Endothelial cell (in vitro differentiated cells): ENCODE data around the gene SFXN3. TPM values are rescaled to one million over a fixed set of nuclear protein-coding genes. Genes with fewer than 3 reads are reported as not detected.

Experiments used
- DNase-seq: peaks from one replicate; pipeline ENCODE4 v3.0.0; 2021; ENCODE audit warnings: low spot score
- H3K27ac Mint-ChIP-seq: one replicate; pipeline ENCODE4 v1.8.0; 2021; ENCODE audit warnings: mixed read lengths, inconsistent platforms; ENCODE audit not compliant: unreplicated experiment
- H3K27me3 Mint-ChIP-seq: one replicate; pipeline ENCODE4 v1.8.0; 2021; ENCODE audit warnings: mild to moderate bottlenecking, moderate library complexity, mixed read lengths, inconsistent platforms; ENCODE audit not compliant: unreplicated experiment
- H3K36me3 Mint-ChIP-seq: one replicate; pipeline ENCODE4 v1.8.0; 2021; ENCODE audit warnings: mild to moderate bottlenecking, low read depth, mixed read lengths, inconsistent platforms; ENCODE audit not compliant: unreplicated experiment
- H3K4me1 Mint-ChIP-seq: one replicate; pipeline ENCODE4 v1.8.0; 2021; ENCODE audit warnings: mild to moderate bottlenecking, mixed read lengths, inconsistent platforms; ENCODE audit not compliant: unreplicated experiment
- H3K4me3 Mint-ChIP-seq: one replicate; pipeline ENCODE4 v1.8.0; 2021; ENCODE audit warnings: mild to moderate bottlenecking, mixed read lengths, inconsistent platforms; ENCODE audit not compliant: unreplicated experiment
- H3K9me3 Mint-ChIP-seq: one replicate; pipeline ENCODE4 v1.8.0; 2021; ENCODE audit warnings: mixed read lengths, inconsistent platforms; ENCODE audit not compliant: unreplicated experiment
- CTCF ChIP-seq: fragments of 200-600 bp; sonication (generic); IDR thresholded peaks from one replicate; pipeline ENCODE4 v1.5.0; 2021; ENCODE audit warnings: antibody characterized with exemption; ENCODE audit not compliant: unreplicated experiment
- total RNA-seq: library from RNA; stranded (reverse); fragmentation: NEBNext Ultra II Directional; extraction: Animal tissue kit (Norgen Biotek cat#: 25700); gene quantifications from one replicate; pipeline ENCODE4 v1.2.1, GENCODE V29; 2021; ENCODE audit not compliant: unreplicated experiment

Gene SFXN3
- total RNA-seq, 1 donor from 2014 or later, result 27.1 TPM

GRCh38 chr10:101044117-101044516 lies 13.1 kb downstream of the SFXN3 start:
- Mint-ChIP-seq H3K36me3 (no peaks in the 10 kb centered on the region), H3K4me3 (no peak overlapping the region), H3K9me3 (no peaks in the 10 kb centered on the region), H3K27ac (no peak overlapping the region), H3K4me1 (peaks cover 28% of the 10 kb centered on the region), H3K27me3 (peaks cover 18% of the 10 kb centered on the region)
- TF ChIP-seq CTCF, result no peak
- no peak for DNase-seq

DNA sequence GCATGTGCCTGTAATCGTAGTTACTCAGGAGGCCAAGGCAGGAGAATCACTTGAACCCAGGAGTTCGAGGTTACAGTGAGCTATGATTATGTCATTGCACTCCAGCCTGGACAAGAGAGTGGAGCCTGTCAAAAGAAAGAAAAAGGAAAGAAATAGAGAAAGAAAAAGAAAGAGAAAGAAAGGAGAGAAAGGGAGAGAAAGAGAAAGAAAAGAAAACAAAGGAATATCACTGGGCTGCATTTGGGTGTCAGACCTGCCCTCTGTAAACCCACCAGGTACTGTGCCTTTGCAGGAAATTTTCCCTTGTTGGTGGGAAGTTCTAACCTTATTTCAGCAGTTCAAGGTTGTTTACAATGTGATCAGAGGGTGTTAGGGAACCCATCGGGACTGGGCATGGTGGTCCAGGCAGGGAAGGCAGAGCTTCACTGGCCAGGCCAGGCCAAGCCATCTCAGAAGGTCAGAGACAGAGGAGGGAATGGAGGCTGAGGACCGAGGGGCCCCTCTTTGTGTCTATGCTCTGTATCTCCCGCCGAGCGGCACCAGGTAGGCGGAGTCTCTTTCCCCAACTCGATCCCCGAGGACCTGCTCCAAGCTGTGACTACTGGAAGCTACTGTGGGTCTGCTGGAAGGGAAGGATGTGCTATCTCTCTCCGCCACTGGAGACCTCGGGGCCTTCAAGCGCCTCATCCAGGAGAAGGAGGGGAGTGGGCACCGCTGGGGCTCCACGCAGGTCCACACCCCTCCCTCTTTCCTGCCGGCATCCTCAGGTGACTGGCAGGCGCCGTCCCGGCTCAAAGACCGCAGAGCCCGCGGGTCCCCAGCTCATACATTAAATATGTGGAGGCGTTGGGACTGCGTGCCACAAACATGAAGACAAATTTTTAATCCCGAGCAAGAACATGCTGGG lies 15.6 kb downstream of the SFXN3 start:
- no peak for DNase-seq
- TF ChIP-seq CTCF, result no peak
- H3K4me1 Mint-ChIP-seq, result peaks cover 32% of the 10 kb centered on the region
- H3K27ac Mint-ChIP-seq, result no peak overlapping the region
- no peaks in the 10 kb centered on the region for H3K36me3 Mint-ChIP-seq
- no peaks in the 10 kb centered on the region for H3K9me3 Mint-ChIP-seq
- no peak overlapping the region for H3K4me3 Mint-ChIP-seq
- peaks cover 29% of the 10 kb centered on the region for H3K27me3 Mint-ChIP-seq

DNA sequence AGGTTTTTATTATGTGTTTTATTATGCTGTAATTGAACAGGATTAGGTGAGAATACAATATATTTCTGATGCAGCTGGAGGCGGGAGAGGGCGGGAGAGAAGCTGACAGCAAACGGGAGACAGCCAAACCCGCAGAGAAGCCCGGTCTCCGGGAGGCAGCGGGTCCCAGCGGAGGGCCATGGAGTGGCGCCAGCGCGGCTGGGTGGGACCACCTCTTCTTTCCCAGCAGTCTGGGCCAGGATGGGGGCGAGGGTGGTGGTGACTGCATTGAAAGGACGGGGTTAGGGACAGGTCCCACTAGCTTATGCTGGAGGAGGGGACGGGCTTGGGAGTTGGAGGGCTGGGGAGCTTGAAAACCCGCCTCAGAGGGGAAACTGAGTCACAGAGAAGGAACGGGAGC lies 16.2 kb downstream of the SFXN3 start:
- Mint-ChIP-seq H3K27ac (no peak overlapping the region), H3K36me3 (no peaks in the 10 kb centered on the region), H3K27me3 (peaks cover 29% of the 10 kb centered on the region), H3K4me3 (no peak overlapping the region), H3K4me1 (peaks cover 28% of the 10 kb centered on the region), H3K9me3 (no peaks in the 10 kb centered on the region)
- no peak for TF ChIP-seq CTCF
- no peak for DNase-seq

GRCh38 chr10:101047961-101048892 lies 17.2 kb downstream of the SFXN3 start:
- H3K4me3 Mint-ChIP-seq, result no peak overlapping the region

More at GRCh38 chr10:101047961-101048892, 17.2 kb downstream of the SFXN3 start:
- H3K27ac Mint-ChIP-seq, result no peak overlapping the region
- peaks cover 29% of the 10 kb centered on the region for H3K27me3 Mint-ChIP-seq
- H3K9me3 Mint-ChIP-seq, result no peaks in the 10 kb centered on the region
- no peaks in the 10 kb centered on the region for H3K36me3 Mint-ChIP-seq
- TF ChIP-seq CTCF, result no peak
- DNase-seq, result no peak
- H3K4me1 Mint-ChIP-seq, result peaks cover 22% of the 10 kb centered on the region
